Keratinocyte (primary cell): Measurements from ENCODE around the gene RXRA.

Experiments
- CTCF ChIP-seq, 3 experiments: IDR thresholded peaks in 1 of 3; conservative IDR thresholded peaks in 1 of 3; optimal IDR thresholded peaks in 1 of 3; 2 replicates in 2 of 3; 3 replicates in 1 of 3; pipeline versions ENCODE3 to v1.5.1; 2011; ENCODE audit warnings: low read length in 3 of 3, mild to moderate bottlenecking in 3 of 3, moderate library complexity in 2 of 3, control low read depth in 1 of 3, inconsistent platforms in 1 of 3; ENCODE audit not compliant: insufficient read depth in 2 of 3; ENCODE audit errors: extremely low read depth in 1 of 3
- EZH2 ChIP-seq: IDR thresholded peaks from one replicate; pipeline ENCODE4 v1.6.1; 2012; ENCODE audit warnings: inconsistent platforms, mild to moderate bottlenecking, low read length, moderate library complexity

GRCh38 chr9:134475011-134475790, 148.9 kb downstream of the RXRA start:
- TF ChIP-seq CTCF (optimal IDR thresholded peaks at IDR 0.05 in 1 of 3, IDR thresholded peaks at IDR 0.05 in 1 of 3, conservative IDR thresholded peaks at IDR 0.05 in 1 of 3; ENCODE audit: extremely low read depth in 1 of 3, insufficient read depth in 2 of 3, low read length in 3 of 3) (no peak), EZH2 (no peak)
